HepG2 (cell line): ENCODE data around the gene PHOSPHO2.

Source experiments
- EZH2 ChIP-seq: conservative IDR thresholded peaks from 2 replicates; pipeline ENCODE4 v1.6.1; 2012; ENCODE audit warnings: mild to moderate bottlenecking, low read depth, low read length, moderate library complexity
- GLI4 ChIP-seq: sonication (generic); formaldehyde crosslinking; IDR thresholded peaks from 2 replicates; pipeline ENCODE4 v1.5.1; 2020; ENCODE audit warnings: missing genetic modification reagents, mild to moderate bottlenecking, moderate library complexity, borderline replicate concordance
- TF ChIP-seq, protein P1 (sequence below), 2 experiments: sonication (generic) in 1 of 2; formaldehyde crosslinking in 1 of 2; IDR thresholded peaks; 2 replicates each; pipeline versions ENCODE4 v1.5.1 to v1.6.1; 2011 to 2020; ENCODE audit warnings: borderline replicate concordance in 1 of 2, low read depth in 1 of 2, low read length in 1 of 2, mild to moderate bottlenecking in 1 of 2, missing genetic modification reagents in 1 of 2, moderate library complexity in 1 of 2
- TF ChIP-seq, protein P2 (sequence below): sonication (generic); formaldehyde crosslinking; IDR thresholded peaks from 2 replicates; pipeline ENCODE4 v1.4.0; 2020; ENCODE audit warnings: missing genetic modification reagents

DNA sequence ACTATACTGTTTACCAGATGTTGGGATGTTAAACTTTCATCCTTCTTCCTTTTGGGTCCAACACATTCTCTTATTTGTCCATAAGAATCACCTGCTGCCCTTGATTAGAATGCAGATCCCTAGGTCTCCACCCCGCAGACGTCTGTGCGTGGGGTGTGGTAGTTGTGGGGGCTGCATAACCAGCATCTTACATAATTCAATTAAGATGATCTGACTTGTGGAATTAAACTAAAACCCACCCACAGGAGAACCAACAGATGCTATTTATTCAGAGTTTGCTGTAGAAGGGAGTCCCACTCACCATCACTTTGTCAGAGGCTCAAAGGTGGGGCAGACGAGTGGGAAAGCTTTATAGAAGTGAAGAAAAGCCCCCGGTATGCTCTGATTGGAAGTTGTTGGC lies 37.8 kb downstream of the PHOSPHO2 start:
- TF ChIP-seq, protein P1, sequence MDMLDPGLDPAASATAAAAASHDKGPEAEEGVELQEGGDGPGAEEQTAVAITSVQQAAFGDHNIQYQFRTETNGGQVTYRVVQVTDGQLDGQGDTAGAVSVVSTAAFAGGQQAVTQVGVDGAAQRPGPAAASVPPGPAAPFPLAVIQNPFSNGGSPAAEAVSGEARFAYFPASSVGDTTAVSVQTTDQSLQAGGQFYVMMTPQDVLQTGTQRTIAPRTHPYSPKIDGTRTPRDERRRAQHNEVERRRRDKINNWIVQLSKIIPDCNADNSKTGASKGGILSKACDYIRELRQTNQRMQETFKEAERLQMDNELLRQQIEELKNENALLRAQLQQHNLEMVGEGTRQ (IDR thresholded peaks at IDR 0.05; ENCODE audit: low read depth, low read length), result no peak
- TF ChIP-seq, protein P1 (CRISPR knock-in tag; IDR thresholded peaks at IDR 0.05; ENCODE audit: borderline replicate concordance), result no peak
- TF ChIP-seq GLI4 (CRISPR knock-in tag) (peak; percentile 39; the same call in 1 of the 2 replicates), EZH2 (no peak)
- TF ChIP-seq, protein P2, sequence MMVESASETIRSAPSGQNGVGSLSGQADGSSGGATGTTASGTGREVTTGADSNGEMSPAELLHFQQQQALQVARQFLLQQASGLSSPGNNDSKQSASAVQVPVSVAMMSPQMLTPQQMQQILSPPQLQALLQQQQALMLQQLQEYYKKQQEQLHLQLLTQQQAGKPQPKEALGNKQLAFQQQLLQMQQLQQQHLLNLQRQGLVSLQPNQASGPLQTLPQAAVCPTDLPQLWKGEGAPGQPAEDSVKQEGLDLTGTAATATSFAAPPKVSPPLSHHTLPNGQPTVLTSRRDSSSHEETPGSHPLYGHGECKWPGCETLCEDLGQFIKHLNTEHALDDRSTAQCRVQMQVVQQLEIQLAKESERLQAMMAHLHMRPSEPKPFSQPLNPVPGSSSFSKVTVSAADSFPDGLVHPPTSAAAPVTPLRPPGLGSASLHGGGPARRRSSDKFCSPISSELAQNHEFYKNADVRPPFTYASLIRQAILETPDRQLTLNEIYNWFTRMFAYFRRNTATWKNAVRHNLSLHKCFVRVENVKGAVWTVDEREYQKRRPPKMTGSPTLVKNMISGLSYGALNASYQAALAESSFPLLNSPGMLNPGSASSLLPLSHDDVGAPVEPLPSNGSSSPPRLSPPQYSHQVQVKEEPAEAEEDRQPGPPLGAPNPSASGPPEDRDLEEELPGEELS (CRISPR knock-in tag), result no peak
